ENCODE data around the gene SERP2.
A peak's percentile ranks its signal among the peaks of the same experiment; 100 is the strongest.

SERP2 gene

DNA sequence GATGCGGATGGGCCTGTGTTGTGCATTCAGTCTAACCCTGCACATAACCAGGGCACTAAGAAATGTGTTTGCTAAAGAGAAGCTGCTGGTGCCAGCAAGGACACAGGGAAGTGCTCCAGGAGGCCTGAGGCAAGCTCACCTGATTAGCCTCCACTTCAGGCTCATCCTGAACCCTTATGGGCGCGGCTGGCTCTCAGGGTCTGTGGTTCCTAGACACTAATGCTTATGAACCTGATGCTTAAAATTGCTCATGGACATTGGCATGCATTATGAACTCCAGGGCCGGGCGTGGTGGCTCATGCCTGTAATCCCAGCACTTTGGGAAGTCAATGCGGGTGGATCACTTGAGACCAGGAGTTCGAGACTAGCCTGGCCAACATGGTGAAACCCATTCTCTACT is 34.3 kb downstream of the SERP2 start:
- intact Hi-C loops (cut with DNase I) = no loop called here
- no peak for DNase-seq

DNA sequence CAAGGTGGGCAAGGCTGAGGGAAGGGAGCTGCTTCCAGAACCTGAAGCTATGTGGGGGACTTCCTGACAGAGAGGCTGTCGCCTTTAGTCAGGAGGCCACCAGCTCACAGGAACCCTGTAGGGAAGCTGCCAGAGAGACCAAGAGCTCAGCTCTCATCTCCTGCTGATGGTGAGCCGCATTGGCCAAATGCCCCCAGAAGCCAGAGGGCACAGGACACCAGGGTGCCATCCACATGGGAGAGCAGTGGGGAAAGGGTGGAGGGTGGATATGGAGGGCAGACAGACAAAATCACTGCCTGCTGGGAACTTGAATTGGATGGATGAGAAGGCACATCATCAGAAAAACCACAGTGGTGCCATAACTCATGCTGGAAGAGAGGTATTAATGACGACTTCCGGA is 36.0 kb downstream of the SERP2 start:
- intact Hi-C loops (cut with DNase I) = no loop called here
- no peak for DNase-seq

DNA sequence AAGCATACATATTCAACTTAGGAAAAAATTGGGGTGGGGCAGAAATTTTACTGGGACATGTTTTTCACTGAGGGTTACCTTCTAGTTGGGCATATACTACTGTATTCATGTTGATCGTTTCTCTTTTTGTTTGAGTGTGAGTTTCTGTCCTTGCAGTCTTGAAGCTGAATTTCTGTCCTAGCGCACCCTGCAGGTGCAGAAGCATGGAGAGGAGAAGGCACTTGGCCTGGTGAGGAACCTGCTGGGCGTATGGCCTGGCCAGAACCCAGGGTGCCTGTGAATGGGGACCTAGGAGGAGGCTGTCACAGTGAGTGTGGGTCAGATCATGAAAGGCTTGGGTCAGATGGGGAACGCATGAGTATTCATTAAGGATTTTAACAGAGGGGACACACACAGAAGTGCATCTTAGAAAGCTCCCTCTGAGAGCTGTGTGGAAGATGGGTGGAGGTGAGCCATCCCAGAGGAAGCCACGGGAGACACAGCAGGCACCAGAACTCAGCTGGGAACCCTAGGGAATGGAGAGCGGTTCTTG is 36.8 kb downstream of the SERP2 start:
- no peak for DNase-seq
- intact Hi-C loops (cut with DNase I) = no loop called here

DNA sequence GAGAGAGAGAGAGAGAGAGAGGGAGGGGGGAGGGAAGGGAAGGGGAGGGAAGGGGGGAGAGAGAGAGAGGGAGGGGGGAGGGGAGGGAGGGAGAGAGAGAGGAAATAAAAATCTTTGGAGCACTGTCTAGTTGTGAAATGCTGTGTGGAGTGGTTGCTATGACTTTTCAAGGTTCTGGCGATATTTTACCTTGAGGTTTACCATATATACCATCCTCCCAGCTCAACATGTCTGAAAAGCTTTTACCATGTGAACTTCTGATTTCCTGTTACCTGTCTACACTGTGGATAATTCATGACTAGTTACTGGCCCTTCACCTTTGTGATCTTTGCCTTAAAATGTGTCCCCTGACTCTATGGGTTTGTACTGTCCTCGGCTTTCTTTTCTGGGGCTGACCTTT is 38.2 kb downstream of the SERP2 start:
- DNase-seq = no peak
- intact Hi-C loops (cut with DNase I) = no loop called here

- no peak for DNase-seq
- intact Hi-C loops (cut with DNase I) = no loop called here
These were observed 38.8 kb downstream of the SERP2 start for GRCh38 chr13:44412346-44412935.

DNA sequence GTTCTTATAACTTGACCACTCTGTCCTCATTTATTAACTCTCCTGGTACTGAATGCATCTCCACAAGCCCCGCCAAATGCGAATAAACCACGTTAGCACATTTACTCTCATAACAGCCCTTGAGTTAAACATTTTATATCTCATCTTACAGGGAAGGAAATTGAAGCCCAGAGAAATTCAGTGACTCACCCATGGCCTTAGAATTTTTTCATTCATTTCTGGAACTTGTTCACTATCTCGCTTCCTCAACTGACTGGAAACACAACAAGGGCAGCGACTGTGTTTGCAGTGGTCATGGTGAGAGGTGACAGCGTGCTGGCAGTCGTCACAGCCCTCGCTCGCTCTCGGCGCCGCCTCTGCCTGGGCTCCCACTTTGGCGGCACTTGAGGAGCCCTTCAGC is 39.5 kb downstream of the SERP2 start:
- intact Hi-C loops (cut with DNase I) = no loop called here
- DNase-seq = no peak

DNA sequence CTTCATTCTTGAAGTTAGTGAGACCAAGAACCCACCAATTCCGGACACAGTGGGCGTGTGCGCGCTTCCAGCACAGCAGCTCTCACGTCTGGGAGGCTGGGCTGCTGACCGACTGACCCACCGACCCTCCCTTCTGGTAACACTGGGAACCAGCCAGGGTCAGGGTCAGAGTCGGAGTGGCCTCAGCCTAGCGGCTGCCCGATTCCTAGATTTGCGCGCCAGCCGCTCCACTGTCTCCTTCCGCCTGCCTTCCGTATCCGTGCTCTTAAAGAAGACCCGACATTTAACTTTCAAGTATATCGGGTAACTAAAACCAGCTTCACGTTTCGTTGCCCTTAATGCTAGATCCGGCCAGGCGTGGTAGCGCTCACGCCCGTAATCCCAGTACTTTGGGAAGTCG is 41.1 kb downstream of the SERP2 start:
- intact Hi-C loops (cut with DNase I) = no loop called here
- DNase-seq = no peak

DNA sequence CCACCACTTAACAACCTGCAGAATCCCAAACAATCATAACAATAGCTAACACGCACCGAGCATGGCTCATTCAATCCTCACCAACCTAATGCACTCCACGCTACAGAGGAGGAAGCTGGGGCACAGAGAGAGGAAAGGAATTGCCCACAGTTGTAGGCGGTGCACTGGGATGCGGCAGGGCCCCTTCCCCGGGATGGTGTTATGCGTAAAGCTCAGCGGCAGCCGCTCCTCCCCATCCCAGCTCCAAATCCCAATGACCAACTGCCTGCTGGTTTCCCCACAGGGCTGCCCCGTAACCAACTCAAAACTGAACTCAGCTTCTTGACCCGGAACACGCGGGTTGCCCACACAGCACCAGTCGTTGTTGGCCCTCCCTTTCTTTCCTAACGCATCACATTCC is 42.2 kb downstream of the SERP2 start:
- DNase-seq = no peak
- intact Hi-C loops (cut with DNase I) = no loop called here

DNA sequence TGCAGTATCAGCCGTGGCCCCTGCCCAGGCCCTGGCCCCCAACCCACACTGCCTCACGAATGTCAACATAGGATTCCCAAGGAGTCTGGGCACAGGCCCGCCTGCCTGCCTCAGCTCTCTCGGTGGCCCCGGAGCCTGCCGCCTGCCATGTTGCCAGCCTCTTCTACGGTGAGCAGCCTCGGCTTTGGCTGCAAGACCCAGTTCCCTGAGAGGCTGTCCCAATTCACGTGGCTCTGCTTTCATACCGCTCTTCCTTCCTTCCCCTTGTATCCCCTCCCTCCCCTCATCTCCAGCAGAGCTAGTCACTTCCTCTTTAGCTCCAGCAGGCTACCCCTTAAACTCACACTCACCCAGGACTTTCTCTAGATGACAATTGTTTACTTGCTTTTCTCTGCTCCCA is 42.7 kb downstream of the SERP2 start:
- DNase-seq = no peak
- intact Hi-C loops (cut with DNase I) = no loop called here

- DNase-seq = no peak
- intact Hi-C loops (cut with DNase I) = no loop called here
These were observed 43.1 kb downstream of the SERP2 start for GRCh38 chr13:44416744-44417143.

DNA sequence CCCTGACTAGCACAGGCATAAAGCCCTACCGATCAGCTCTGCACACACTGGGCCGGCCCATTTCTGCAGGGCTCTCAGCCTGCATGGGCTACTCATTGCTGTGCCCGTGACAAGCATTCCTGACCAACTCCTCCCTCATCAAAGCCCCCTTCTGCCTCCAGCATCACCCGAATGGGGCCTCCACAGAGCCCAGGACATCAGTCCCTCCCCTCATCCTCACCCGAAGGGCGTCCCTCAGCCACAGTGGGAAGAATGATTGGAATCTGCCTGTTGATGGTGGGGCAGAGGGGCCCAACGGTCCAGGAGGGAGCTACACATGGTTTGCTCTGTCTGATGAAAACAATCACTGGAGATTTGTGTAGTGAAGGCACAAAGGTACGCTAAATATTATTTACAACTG is 43.8 kb downstream of the SERP2 start:
- no peak for DNase-seq
- intact Hi-C loops (cut with DNase I) = no loop called here

- no peak for DNase-seq
- intact Hi-C loops (cut with DNase I) = no loop called here
These were observed 44.3 kb downstream of the SERP2 start for GRCh38 chr13:44417876-44418275.

- no peak for DNase-seq
- intact Hi-C loops (cut with DNase I) = loop anchor here (10.0 kb wide), 1 partner anchor 106 kb away; no protein-coding TSS in a partner anchor
These were observed 47.0 kb downstream of the SERP2 start for GRCh38 chr13:44420376-44421220.

- intact Hi-C loops (cut with DNase I) = loop anchor here (10.0 kb wide), 1 partner anchor 107 kb away; no protein-coding TSS in a partner anchor
These were observed 48.4 kb downstream of the SERP2 start for GRCh38 chr13:44421853-44422525.

DNA sequence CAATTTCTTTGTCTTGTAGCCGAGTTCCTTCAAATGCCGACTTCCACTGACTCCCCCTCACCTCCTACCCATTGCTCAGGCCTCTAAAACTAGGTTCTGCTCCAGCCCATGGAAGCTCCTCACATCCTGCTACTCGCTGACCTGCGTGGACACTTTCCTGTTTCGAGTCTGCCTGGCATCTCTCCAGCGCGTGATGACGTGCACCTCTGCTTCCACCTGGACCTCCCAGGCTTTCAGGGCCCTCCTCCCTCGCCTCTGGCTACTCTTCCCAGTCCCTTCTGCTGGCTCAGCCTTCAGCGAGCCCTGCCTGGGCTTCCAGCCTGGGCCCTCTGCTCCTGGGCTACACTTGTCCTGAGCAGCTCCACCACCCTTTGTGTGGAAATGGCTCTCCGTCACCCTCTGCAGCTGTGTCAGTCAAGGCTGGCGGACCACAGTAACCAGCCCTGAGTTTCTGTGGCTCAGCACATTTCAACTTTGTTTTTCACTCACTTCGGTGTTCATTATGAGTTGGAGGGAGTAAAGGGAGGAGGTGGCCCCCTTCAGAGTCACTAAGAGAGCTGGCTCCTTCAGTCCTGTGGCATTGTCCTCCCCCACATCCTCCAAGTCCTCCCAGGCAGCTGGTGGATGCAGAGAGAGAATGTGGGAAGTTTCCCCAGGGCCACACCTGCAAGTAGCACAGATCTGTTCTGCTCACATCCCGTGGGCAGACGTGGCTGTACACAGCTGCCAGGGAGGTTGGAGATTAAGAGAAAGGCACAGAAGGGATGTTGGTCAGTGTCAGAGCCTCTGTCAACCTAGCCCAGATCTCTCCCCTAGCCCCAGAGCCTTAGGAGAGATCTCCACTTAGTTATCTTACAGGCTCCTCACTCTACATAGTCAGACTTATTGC is 49.4 kb downstream of the SERP2 start:
- no peak for DNase-seq
- intact Hi-C loops (cut with DNase I) = loop anchor here (10.0 kb wide), 1 partner anchor 108 kb away; no protein-coding TSS in a partner anchor

More at GRCh38 chr13:44421853-44422525, 48.4 kb downstream of the SERP2 start:
- DNase-seq = no peak

DNA sequence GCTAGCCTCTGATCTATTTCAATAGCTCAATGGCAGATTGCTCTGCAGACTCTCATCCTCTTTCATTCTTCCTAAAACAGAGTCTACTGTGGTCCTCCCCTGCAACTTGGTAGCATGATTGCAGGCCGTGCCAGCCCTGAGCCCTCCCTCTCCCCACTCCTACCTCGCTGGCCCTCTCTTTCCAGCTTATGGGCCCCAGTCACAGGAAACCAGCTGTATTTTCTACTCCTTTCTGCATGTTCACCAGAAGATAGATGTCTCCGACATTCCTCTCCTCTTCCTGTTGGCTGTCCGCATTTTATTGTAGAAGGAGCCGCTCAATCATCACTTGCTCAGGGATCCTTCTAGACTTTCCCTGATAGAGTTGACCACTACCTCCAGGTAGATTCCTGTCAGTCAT is 50.2 kb downstream of the SERP2 start:
- intact Hi-C loops (cut with DNase I) = loop anchor here (10.0 kb wide), 1 partner anchor 109 kb away; no protein-coding TSS in a partner anchor

GRCh38 chr13:44425041-44425814 is 51.6 kb downstream of the SERP2 start:
- intact Hi-C loops (cut with DNase I) = loop anchor here (10.0 kb wide), 1 partner anchor 110 kb away; no protein-coding TSS in a partner anchor
- DNase-seq = no peak

More for the DNA sequence above, 50.2 kb downstream of the SERP2 start:
- no peak for DNase-seq

DNA sequence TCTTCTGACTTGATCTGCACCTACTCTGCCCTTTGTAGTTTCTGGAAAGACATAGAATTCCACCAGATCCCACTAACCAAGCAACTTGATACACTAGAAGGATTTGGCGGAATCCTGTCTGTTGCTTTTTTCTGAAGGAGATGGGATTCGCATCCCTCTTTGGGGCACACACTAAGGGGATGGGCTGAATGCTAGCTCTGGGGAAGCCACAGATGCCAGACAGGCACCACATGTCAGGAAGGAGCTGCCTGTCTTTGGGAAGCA is 52.1 kb downstream of the SERP2 start:
- intact Hi-C loops (cut with DNase I) = loop anchor here (10.0 kb wide), 1 partner anchor 111 kb away; no protein-coding TSS in a partner anchor
- no peak for DNase-seq

DNA sequence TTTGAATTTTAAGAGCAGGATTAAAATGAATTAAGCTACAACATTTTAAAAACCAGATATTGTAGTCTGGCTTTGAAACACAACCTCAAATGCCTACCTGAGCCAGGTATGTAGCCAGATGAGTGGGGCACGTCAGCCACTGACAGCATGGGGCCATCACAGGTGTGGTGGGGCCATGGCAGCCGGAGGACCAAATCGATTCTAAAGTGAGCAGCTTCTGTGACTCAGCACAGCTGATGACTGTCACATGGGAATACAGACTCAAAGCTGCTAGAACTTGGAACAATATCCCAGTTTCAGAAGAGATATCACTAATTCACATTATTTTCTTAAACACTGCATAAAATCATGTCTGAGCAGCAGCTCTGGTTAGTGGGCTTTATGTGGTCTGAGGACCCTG is 52.8 kb downstream of the SERP2 start:
- DNase-seq = peak in 1 of 10 donors; percentile 67
- intact Hi-C loops (cut with DNase I) = loop anchor here (10.0 kb wide), 1 partner anchor 112 kb away; no protein-coding TSS in a partner anchor

All from posterior cingulate gyrus (tissue), 11 donors.